ENCODE data around the gene RIMBP2.

GRCh38 chr12:130606231-130606630 lies 109.9 kb downstream of the RIMBP2 start:
- TF ChIP-seq, protein P1, sequence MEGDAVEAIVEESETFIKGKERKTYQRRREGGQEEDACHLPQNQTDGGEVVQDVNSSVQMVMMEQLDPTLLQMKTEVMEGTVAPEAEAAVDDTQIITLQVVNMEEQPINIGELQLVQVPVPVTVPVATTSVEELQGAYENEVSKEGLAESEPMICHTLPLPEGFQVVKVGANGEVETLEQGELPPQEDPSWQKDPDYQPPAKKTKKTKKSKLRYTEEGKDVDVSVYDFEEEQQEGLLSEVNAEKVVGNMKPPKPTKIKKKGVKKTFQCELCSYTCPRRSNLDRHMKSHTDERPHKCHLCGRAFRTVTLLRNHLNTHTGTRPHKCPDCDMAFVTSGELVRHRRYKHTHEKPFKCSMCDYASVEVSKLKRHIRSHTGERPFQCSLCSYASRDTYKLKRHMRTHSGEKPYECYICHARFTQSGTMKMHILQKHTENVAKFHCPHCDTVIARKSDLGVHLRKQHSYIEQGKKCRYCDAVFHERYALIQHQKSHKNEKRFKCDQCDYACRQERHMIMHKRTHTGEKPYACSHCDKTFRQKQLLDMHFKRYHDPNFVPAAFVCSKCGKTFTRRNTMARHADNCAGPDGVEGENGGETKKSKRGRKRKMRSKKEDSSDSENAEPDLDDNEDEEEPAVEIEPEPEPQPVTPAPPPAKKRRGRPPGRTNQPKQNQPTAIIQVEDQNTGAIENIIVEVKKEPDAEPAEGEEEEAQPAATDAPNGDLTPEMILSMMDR (IDR thresholded peaks at IDR 0.05; ENCODE audit: poor library complexity, severe bottlenecking), result no peak
- TF ChIP-seq, protein P2, sequence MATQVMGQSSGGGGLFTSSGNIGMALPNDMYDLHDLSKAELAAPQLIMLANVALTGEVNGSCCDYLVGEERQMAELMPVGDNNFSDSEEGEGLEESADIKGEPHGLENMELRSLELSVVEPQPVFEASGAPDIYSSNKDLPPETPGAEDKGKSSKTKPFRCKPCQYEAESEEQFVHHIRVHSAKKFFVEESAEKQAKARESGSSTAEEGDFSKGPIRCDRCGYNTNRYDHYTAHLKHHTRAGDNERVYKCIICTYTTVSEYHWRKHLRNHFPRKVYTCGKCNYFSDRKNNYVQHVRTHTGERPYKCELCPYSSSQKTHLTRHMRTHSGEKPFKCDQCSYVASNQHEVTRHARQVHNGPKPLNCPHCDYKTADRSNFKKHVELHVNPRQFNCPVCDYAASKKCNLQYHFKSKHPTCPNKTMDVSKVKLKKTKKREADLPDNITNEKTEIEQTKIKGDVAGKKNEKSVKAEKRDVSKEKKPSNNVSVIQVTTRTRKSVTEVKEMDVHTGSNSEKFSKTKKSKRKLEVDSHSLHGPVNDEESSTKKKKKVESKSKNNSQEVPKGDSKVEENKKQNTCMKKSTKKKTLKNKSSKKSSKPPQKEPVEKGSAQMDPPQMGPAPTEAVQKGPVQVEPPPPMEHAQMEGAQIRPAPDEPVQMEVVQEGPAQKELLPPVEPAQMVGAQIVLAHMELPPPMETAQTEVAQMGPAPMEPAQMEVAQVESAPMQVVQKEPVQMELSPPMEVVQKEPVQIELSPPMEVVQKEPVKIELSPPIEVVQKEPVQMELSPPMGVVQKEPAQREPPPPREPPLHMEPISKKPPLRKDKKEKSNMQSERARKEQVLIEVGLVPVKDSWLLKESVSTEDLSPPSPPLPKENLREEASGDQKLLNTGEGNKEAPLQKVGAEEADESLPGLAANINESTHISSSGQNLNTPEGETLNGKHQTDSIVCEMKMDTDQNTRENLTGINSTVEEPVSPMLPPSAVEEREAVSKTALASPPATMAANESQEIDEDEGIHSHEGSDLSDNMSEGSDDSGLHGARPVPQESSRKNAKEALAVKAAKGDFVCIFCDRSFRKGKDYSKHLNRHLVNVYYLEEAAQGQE (IDR thresholded peaks at IDR 0.05; ENCODE audit: borderline replicate concordance), result no peak
- no peak for TF ChIP-seq RAD21 (conservative IDR thresholded peaks at IDR 0.05)
- no peak for TF ChIP-seq EP300 (conservative IDR thresholded peaks at IDR 0.05; ENCODE audit: poor library complexity, severe bottlenecking)
- no peak for TF ChIP-seq MXI1 (conservative IDR thresholded peaks at IDR 0.05; ENCODE audit: poor library complexity, severe bottlenecking)
- TF ChIP-seq POLR2AphosphoS5 (IDR thresholded peaks at IDR 0.05), result no peak
- TF ChIP-seq TAF1 (IDR thresholded peaks at IDR 0.05; ENCODE audit: low read depth), result no peak

Data from neural cell (in vitro differentiated cells).